HTR-8/SVneo (cell line): ENCODE measurements around the gene NSD2.
"Not testable (repeated sequence)": the region's sequence is repeated elsewhere in the genome, so short reads cannot be mapped to it uniquely, and the experiment has no call there.

ENCODE experiments used
- DNase-seq: peaks from one replicate; pipeline ENCODE4 v3.0.0; 2011; ENCODE audit warnings: low spot score, mixed read lengths; ENCODE audit not compliant: insufficient read length
- FAIRE-seq: peaks from 2 replicates; lab custom pipeline; 2011; peaks lifted over from hg19 to GRCh38; lab: Jason Lieb, UNC

Gene NSD2

DNA sequence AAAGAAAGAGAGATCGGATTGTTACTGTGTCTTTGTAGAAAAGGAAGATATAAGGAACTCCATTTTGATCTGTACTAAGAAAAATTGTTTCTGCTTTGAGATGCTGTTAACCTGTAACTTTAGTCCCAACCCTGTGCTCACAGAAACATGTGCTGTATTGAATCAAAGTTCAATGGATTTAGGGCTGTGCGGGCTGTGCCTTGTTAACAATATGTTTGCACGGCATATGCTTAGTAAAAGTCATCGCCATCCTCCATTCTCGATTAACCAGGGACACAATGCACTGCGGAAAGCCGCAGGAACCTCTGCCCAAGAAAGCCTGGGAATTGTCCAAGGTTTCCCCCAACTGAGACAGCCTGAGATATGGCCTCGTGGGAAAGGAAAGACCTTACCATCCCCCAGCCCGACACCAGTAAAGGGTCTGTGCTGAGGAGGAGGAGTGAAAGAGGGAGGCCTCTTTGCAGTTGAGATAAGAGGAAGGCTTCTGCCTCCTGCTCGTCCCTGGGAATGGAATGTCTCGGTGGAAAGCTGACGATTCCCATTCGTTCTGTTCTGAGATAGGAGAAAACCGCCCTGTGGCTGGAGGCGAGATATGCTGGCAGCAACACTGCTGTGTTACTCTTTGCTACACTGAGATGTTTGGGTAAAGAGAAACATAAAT lies 150.3 kb downstream of the NSD2 start:
- FAIRE-seq, DNase-seq: not testable (repeated sequence)

DNA sequence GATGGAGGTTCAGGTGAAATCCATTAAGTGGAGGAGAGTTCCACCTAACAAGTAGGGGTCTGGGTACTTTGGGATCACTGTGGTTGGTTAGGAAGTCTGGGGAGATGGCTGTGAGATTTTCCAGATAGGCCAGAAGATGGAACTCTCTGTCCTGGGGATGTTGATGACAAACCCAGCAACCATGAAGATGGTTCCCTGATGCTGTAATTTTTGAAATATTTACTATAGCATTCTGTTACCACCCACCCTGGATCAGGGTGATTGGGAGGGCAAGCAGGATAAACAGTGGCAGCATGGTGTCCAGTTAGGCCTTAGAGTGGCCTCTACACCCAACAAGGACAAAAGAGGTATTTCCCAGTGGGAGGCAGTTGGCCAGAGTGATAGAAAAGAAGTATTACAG lies 153.5 kb downstream of the NSD2 start:
- DNase-seq, result no peak
- no peak for FAIRE-seq

DNA sequence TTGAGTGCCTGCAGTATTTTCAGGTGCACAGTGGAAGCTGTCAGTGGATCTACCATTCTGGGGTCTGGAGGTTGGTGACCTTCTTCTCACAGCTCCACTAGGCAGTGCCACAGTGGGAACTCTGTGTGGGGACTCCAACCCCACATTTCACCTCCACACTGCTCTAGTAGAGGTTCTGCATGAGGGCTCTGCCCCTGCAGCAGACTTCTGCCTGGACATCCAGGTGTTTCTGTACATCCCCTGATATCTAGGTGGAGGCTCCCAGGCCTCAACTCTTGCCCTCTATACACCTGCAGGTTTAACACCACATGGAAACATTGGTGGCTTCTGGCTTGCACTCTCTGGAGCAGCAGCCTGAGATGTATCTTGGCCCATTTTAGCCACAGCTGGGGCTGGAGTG lies 154.6 kb downstream of the NSD2 start:
- FAIRE-seq, result no peak

DNA sequence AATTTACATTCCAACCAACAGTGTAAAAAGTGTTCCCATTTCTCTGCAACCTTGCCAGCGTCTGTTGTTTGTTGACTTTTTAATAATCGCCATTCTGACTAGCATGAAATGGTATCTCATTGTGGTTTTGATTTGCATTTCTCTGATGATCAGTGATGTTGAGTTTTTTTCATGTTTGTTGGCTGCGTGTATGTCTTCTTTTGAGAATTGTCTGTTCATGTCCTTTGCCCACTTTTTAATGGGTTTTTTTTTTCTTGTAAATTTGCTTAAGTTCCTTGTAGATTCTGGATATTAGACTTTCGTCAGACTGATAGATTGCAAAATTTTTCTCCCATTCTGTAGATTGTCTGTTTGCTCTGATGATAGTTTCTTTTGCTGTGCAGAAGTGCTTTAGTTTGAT lies 155.9 kb downstream of the NSD2 start:
- not testable (repeated sequence) for FAIRE-seq, DNase-seq

More for the DNA sequence above, 154.6 kb downstream of the NSD2 start:
- no peak for DNase-seq

DNA sequence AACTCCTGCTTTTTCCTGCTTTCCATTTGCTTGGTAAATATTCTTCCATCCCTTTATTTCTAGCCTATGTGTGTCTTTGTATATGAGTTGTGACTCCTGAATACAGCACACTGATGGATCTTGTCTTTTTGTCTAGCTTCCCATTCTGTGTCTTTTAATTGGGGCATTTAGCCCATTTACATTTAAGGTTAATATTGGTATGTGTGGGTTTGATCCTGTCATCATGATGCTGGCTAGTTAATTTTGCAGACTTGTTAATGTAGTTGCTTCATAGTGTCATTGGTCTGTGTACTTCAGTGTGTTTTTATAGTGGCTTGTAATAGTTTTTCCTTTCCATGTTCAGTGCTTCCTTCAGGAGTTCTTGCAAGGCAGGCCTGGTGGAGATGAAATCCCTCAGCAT lies 160.0 kb downstream of the NSD2 start:
- not testable (repeated sequence) for DNase-seq, FAIRE-seq
